Measurements from ENCODE around the gene SPRR2F. TPM values are rescaled to one million over a fixed set of nuclear protein-coding genes. Genes with fewer than 3 reads are reported as not detected.
"Not testable (repeated sequence)": the region's sequence is repeated elsewhere in the genome, so short reads cannot be mapped to it uniquely, and the experiment has no call there.

The SPRR2F gene
- total RNA-seq, 2 experiments from 2014 or later, result not detected

- CTCF ChIA-PET, result no interaction called here
- no peak overlapping the region for H3K4me3 Mint-ChIP-seq
- H3K9me3 Mint-ChIP-seq (ENCODE audit: low read depth), result no peaks in the 10 kb centered on the region
- no peak overlapping the region for H3K27ac Mint-ChIP-seq
- H3K36me3 Mint-ChIP-seq, result no peaks in the 10 kb centered on the region
- ATAC-seq, result no peak
- H3K4me1 Mint-ChIP-seq, result no peaks in the 10 kb centered on the region
- peaks cover 29% of the 10 kb centered on the region for H3K27me3 Mint-ChIP-seq
- DNase-seq, result no peak
Measured at GRCh38 chr1:153119491-153119971, 6.2 kb upstream of the SPRR2F start.

- H3K27ac Mint-ChIP-seq; H3K36me3 Mint-ChIP-seq; DNase-seq; CTCF ChIA-PET; H3K4me3 Mint-ChIP-seq; H3K9me3 Mint-ChIP-seq (ENCODE audit: low read depth); H3K4me1 Mint-ChIP-seq; ATAC-seq: not testable (repeated sequence)
- H3K27me3 Mint-ChIP-seq, result peaks cover 24% of the 10 kb centered on the region
Measured at GRCh38 chr1:153115264-153115663, 1.9 kb upstream of the SPRR2F start.

GRCh38 chr1:153112454-153112853, 862 bp downstream of the SPRR2F start:
- DNase-seq; H3K27ac Mint-ChIP-seq; H3K4me1 Mint-ChIP-seq; ATAC-seq; H3K4me3 Mint-ChIP-seq; H3K9me3 Mint-ChIP-seq (ENCODE audit: low read depth); H3K36me3 Mint-ChIP-seq: not testable (repeated sequence)
- H3K27me3 Mint-ChIP-seq, result peaks cover 11% of the 10 kb centered on the region
- CTCF ChIA-PET, result interaction anchor here (1.5 kb wide), 1 partner anchor 459 kb away, joined by 3 read pairs; no protein-coding TSS in a partner anchor

- CTCF ChIA-PET, result no interaction called here
- no peak for ATAC-seq
- Mint-ChIP-seq H3K9me3 (ENCODE audit: low read depth) (no peaks in the 10 kb centered on the region), H3K27ac (no peak overlapping the region), H3K36me3 (no peaks in the 10 kb centered on the region), H3K27me3 (peaks cover 11% of the 10 kb centered on the region), H3K4me1 (no peaks in the 10 kb centered on the region), H3K4me3 (no peak overlapping the region)
- DNase-seq, result no peak
Measured at GRCh38 chr1:153100245-153100644, 13.1 kb downstream of the SPRR2F start.

GRCh38 chr1:153099461-153100045, 13.8 kb downstream of the SPRR2F start:
- Mint-ChIP-seq H3K36me3 (no peaks in the 10 kb centered on the region), H3K27ac (no peak overlapping the region), H3K9me3 (ENCODE audit: low read depth) (no peaks in the 10 kb centered on the region), H3K27me3 (peaks cover 9% of the 10 kb centered on the region), H3K4me3 (no peak overlapping the region), H3K4me1 (no peaks in the 10 kb centered on the region)
- ATAC-seq (no peak), DNase-seq (no peak)
- CTCF ChIA-PET, result no interaction called here

GRCh38 chr1:153095764-153096163, 17.6 kb downstream of the SPRR2F start:
- Mint-ChIP-seq H3K4me1 (no peaks in the 10 kb centered on the region), H3K27ac (no peak overlapping the region), H3K36me3 (no peaks in the 10 kb centered on the region), H3K27me3 (peaks cover 9% of the 10 kb centered on the region), H3K9me3 (ENCODE audit: low read depth) (no peaks in the 10 kb centered on the region), H3K4me3 (no peak overlapping the region)
- DNase-seq (no peak), ATAC-seq (no peak)
- CTCF ChIA-PET, result no interaction called here

GRCh38 chr1:153094426-153094825, 18.9 kb downstream of the SPRR2F start, which contains the start of gene SPRR2E:
Gene SPRR2E, minus strand, starts transcription at chr1:153094526. Its CDS starts 775 bp downstream, at chr1:153093751.
- no peaks in the 10 kb centered on the region for H3K36me3 Mint-ChIP-seq
- DNase-seq (no peak), ATAC-seq (no peak)
- no peak within 1 kb of the TSS for H3K4me3 Mint-ChIP-seq
- CTCF ChIA-PET, result no interaction called here
- no peaks in the 10 kb centered on the region for H3K9me3 Mint-ChIP-seq (ENCODE audit: low read depth)
- peaks cover 10% of the 10 kb centered on the region for H3K27me3 Mint-ChIP-seq
- H3K4me1 Mint-ChIP-seq, result no peaks in the 10 kb centered on the region
- no peak within 1 kb of the TSS for H3K27ac Mint-ChIP-seq

GRCh38 chr1:153087652-153088051, 25.7 kb downstream of the SPRR2F start:
- Mint-ChIP-seq H3K9me3 (ENCODE audit: low read depth) (no peaks in the 10 kb centered on the region), H3K4me1 (no peaks in the 10 kb centered on the region)
- DNase-seq, result no peak

GRCh38 chr1:153081736-153082135, 31.6 kb downstream of the SPRR2F start:
- H3K27me3 Mint-ChIP-seq, result peaks cover 7% of the 10 kb centered on the region
- DNase-seq, result no peak
- ATAC-seq, result no peak
- H3K4me1 Mint-ChIP-seq, result no peaks in the 10 kb centered on the region
- no peaks in the 10 kb centered on the region for H3K36me3 Mint-ChIP-seq
- peaks cover 5% of the 10 kb centered on the region for H3K9me3 Mint-ChIP-seq (ENCODE audit: low read depth)
- CTCF ChIA-PET, result no interaction called here
- H3K27ac Mint-ChIP-seq, result no peak overlapping the region
- H3K4me3 Mint-ChIP-seq, result no peak overlapping the region

More at GRCh38 chr1:153087652-153088051, 25.7 kb downstream of the SPRR2F start:
- Mint-ChIP-seq H3K36me3 (no peaks in the 10 kb centered on the region), H3K27ac (no peak overlapping the region), H3K4me3 (no peak overlapping the region), H3K27me3 (peaks cover 13% of the 10 kb centered on the region)
- CTCF ChIA-PET, result no interaction called here
- ATAC-seq, result no peak

- CTCF ChIA-PET, result interaction anchor here (0.6 kb wide), 1 partner anchor 419 kb away, joined by 5 read pairs; no protein-coding TSS in a partner anchor
- no peak overlapping the region for H3K27ac Mint-ChIP-seq
- no peak overlapping the region for H3K4me3 Mint-ChIP-seq
- no peaks in the 10 kb centered on the region for H3K27me3 Mint-ChIP-seq
- DNase-seq (no peak), ATAC-seq (no peak)
- no peaks in the 10 kb centered on the region for H3K9me3 Mint-ChIP-seq (ENCODE audit: low read depth)
- H3K4me1 Mint-ChIP-seq, result no peaks in the 10 kb centered on the region
- no peaks in the 10 kb centered on the region for H3K36me3 Mint-ChIP-seq
Measured at GRCh38 chr1:153072806-153073726, 40.2 kb downstream of the SPRR2F start.

GRCh38 chr1:153071511-153071910, 41.8 kb downstream of the SPRR2F start, which contains the start of gene SPRR2B:
Gene SPRR2B, minus strand, starts transcription at chr1:153071611. Its CDS starts 772 bp downstream, at chr1:153070839.
- no peaks in the 10 kb centered on the region for H3K4me1 Mint-ChIP-seq
- H3K36me3 Mint-ChIP-seq, result no peaks in the 10 kb centered on the region
- H3K27ac Mint-ChIP-seq, result no peak within 1 kb of the TSS
- no peak within 1 kb of the TSS for H3K4me3 Mint-ChIP-seq
- no peak for DNase-seq
- no peaks in the 10 kb centered on the region for H3K9me3 Mint-ChIP-seq (ENCODE audit: low read depth)
- no peak for ATAC-seq
- peaks cover under 1% of the 10 kb centered on the region for H3K27me3 Mint-ChIP-seq
- CTCF ChIA-PET, result no interaction called here

- CTCF ChIA-PET, result no interaction called here
- DNase-seq (no peak), ATAC-seq (no peak)
- Mint-ChIP-seq H3K36me3 (no peaks in the 10 kb centered on the region), H3K4me1 (no peaks in the 10 kb centered on the region), H3K9me3 (ENCODE audit: low read depth) (no peaks in the 10 kb centered on the region), H3K27me3 (peaks cover 10% of the 10 kb centered on the region), H3K4me3 (no peak overlapping the region), H3K27ac (no peak overlapping the region)
Measured at GRCh38 chr1:153070243-153070642, 43.1 kb downstream of the SPRR2F start.

Data from activated CD8-positive, alpha-beta memory T cell treated with anti-CD3 and anti-CD28 coated beads, Interleukin-2, amount 10 ng/mL, durations not matched to agents 7 days and 5 days (primary cell).